Neural progenitor cell (in vitro differentiated cells): ENCODE results near the gene DIAPH2. TPM values are rescaled to one million over a fixed set of nuclear protein-coding genes. Genes with fewer than 3 reads are reported as not detected.

ENCODE experiments used
- DNase-seq: peaks from one replicate; pipeline ENCODE4 v3.0.0-alpha.2; 2016; ENCODE audit warnings: low spot score
- H2AFZ ChIP-seq: fragments of 200-600 bp; sonication (generic); replicated peaks from 2 replicates; pipeline ENCODE4 v1.6.1; 2016; ENCODE audit warnings: antibody characterized with exemption
- H3F3A ChIP-seq: fragments of 200-600 bp; sonication (generic); 2 replicates; pipeline ENCODE4 v1.6.1; 2016; ENCODE audit warnings: antibody characterized with exemption, low read depth
- H3K27ac ChIP-seq: fragments of 200-600 bp; sonication (generic); 2 replicates; pipeline ENCODE4 v1.5.1; 2016; ENCODE audit warnings: mild to moderate bottlenecking
- H3K27me3 ChIP-seq: fragments of 200-600 bp; sonication (generic); 2 replicates; pipeline ENCODE4 v1.6.1; 2016; ENCODE audit warnings: mild to moderate bottlenecking, moderate library complexity
- H3K36me3 ChIP-seq: fragments of 200-600 bp; sonication (generic); 2 replicates; pipeline ENCODE4 v1.5.1; 2016
- H3K4me1 ChIP-seq: fragments of 200-600 bp; sonication (generic); 2 replicates; pipeline ENCODE4 v1.6.1; 2016; ENCODE audit warnings: mixed run types
- H3K4me2 ChIP-seq: fragments of 200-600 bp; sonication (generic); 2 replicates; pipeline ENCODE4 v1.6.1; 2016
- H3K4me3 ChIP-seq: fragments of 200-600 bp; sonication (generic); 2 replicates; pipeline ENCODE4 v1.5.1; 2016
- H3K79me2 ChIP-seq: fragments of 200-600 bp; sonication (generic); 2 replicates; pipeline ENCODE4 v1.6.1; 2016; ENCODE audit warnings: low read depth
- H3K9ac ChIP-seq: fragments of 200-600 bp; sonication (generic); 2 replicates; pipeline ENCODE4 v1.6.1; 2016
- H3K9me3 ChIP-seq: fragments of 200-600 bp; sonication (generic); 2 replicates; pipeline ENCODE4 v1.5.1; 2016; ENCODE audit warnings: low read depth
- H4K20me1 ChIP-seq: fragments of 200-600 bp; sonication (generic); 2 replicates; pipeline ENCODE4 v1.6.1; 2016; ENCODE audit warnings: low read depth
- H3K27ac Mint-ChIP-seq: 3 replicates; pipeline ENCODE4 v1.8.0; 2021; ENCODE audit warnings: mixed read lengths
- H3K27me3 Mint-ChIP-seq: 2 replicates; pipeline ENCODE4 v1.8.0; 2022; ENCODE audit warnings: low read depth, mild to moderate bottlenecking, inconsistent platforms, moderate library complexity, mixed read lengths; ENCODE audit not compliant: insufficient read depth
- H3K36me3 Mint-ChIP-seq: 3 replicates; pipeline ENCODE4 v1.8.0; 2021; ENCODE audit warnings: mixed read lengths
- H3K4me1 Mint-ChIP-seq: 3 replicates; pipeline ENCODE4 v1.8.0; 2021; ENCODE audit warnings: mixed read lengths
- H3K4me3 Mint-ChIP-seq: 3 replicates; pipeline ENCODE4 v1.8.0; 2021; ENCODE audit warnings: mild to moderate bottlenecking, moderate library complexity, mixed read lengths
- H3K9me3 Mint-ChIP-seq: 3 replicates; pipeline ENCODE4 v1.8.0; 2020; ENCODE audit warnings: mixed read lengths
- EZH2 ChIP-seq: fragments of 200-600 bp; sonication (generic); IDR thresholded peaks from 2 replicates; pipeline ENCODE4 v1.6.1; 2017; ENCODE audit warnings: antibody characterized with exemption, mild to moderate bottlenecking, moderate library complexity
- EZH2phosphoT487 ChIP-seq: fragments of 200-600 bp; sonication (generic); IDR thresholded peaks from 2 replicates; pipeline ENCODE4 v1.6.1; 2017; ENCODE audit warnings: antibody characterized with exemption
- total RNA-seq: library from RNA; depleted of rRNA; stranded (reverse); fragments of >200 nt; gene quantifications from 2 replicates; pipeline ENCODE4 v1.2.3, GENCODE V29; 2015; ENCODE audit warnings: low replicate concordance
- TF ChIP-seq, protein P1 (sequence below): fragments of 200-600 bp; sonication (generic); IDR thresholded peaks from 2 replicates; pipeline ENCODE4 v1.5.1; 2017; ENCODE audit warnings: antibody characterized with exemption, mild to moderate bottlenecking

DIAPH2 gene
- total RNA-seq, 1 donor from 2014 or later: 24.0 TPM

DNA sequence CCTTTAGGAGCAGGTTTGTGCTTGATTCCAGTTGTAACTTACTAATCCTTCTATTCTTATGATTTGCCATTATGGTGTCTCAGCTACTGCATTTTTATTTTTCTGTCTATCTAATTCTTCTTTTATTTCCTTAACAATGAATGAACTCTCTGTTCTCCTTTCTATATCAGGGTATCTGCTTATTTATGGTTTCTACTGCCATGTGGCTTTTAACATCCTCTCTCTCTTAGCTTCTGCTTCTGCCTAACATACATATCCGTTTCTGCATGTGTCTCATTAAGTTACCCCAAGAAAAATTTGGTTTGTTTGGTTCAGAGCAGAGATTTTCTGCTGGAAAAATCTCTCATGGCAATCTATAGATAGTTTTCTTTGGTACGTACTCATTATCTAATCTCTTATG lies 813.5 kb downstream of the DIAPH2 start:
- Histone ChIP-seq H4K20me1 (no peaks in the 10 kb centered on the region), H2AFZ (no peak overlapping the region), H3K27ac (no peak overlapping the region), H3K9ac (no peak overlapping the region), H3K36me3 (no peaks in the 10 kb centered on the region), H3K9me3 (no peaks in the 10 kb centered on the region), H3F3A (peaks cover 8% of the 10 kb centered on the region), H3K4me1 (peaks cover 8% of the 10 kb centered on the region), H3K4me2 (no peak overlapping the region), H3K79me2 (no peaks in the 10 kb centered on the region), H3K27me3 (no peaks in the 10 kb centered on the region), H3K4me3 (no peak overlapping the region)
- peaks cover 3% of the 10 kb centered on the region for H3K4me1 Mint-ChIP-seq
- no peak for DNase-seq
- no peak overlapping the region for H3K4me3 Mint-ChIP-seq
- no peaks in the 10 kb centered on the region for H3K27me3 Mint-ChIP-seq
- TF ChIP-seq, protein P1, sequence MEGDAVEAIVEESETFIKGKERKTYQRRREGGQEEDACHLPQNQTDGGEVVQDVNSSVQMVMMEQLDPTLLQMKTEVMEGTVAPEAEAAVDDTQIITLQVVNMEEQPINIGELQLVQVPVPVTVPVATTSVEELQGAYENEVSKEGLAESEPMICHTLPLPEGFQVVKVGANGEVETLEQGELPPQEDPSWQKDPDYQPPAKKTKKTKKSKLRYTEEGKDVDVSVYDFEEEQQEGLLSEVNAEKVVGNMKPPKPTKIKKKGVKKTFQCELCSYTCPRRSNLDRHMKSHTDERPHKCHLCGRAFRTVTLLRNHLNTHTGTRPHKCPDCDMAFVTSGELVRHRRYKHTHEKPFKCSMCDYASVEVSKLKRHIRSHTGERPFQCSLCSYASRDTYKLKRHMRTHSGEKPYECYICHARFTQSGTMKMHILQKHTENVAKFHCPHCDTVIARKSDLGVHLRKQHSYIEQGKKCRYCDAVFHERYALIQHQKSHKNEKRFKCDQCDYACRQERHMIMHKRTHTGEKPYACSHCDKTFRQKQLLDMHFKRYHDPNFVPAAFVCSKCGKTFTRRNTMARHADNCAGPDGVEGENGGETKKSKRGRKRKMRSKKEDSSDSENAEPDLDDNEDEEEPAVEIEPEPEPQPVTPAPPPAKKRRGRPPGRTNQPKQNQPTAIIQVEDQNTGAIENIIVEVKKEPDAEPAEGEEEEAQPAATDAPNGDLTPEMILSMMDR: no peak
- TF ChIP-seq EZH2phosphoT487 (no peak), EZH2 (no peak)
- no peaks in the 10 kb centered on the region for H3K36me3 Mint-ChIP-seq
- no peak overlapping the region for H3K27ac Mint-ChIP-seq
- peaks cover 8% of the 10 kb centered on the region for H3K9me3 Mint-ChIP-seq

DNA sequence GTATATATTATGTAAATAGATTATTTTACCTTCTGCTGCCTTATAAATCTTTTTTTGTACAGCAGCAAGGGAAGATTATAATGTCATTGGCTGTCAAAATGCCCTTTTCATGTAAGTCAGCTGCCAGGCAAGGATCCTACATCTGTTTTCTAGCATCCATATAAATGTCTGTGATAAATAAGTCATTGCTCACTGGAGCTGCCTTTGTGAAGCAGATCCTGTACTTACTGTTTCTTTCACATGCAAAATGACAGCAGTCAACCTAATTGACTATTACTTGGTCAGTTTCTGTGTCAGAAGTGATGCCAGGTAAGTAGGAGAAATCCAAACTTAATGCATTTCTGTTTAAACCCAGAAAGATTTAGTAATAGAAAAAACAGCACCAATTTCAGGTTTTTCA lies 819.8 kb downstream of the DIAPH2 start:
- no peaks in the 10 kb centered on the region for H3K9me3 ChIP-seq
- Mint-ChIP-seq H3K36me3 (peaks cover 3% of the 10 kb centered on the region), H3K27me3 (no peaks in the 10 kb centered on the region), H3K4me3 (no peak overlapping the region), H3K4me1 (no peaks in the 10 kb centered on the region), H3K9me3 (peaks cover 5% of the 10 kb centered on the region), H3K27ac (no peak overlapping the region)
- H3K9ac ChIP-seq: no peak overlapping the region
- H3K4me1 ChIP-seq: peaks cover 4% of the 10 kb centered on the region
- no peak overlapping the region for H3K27ac ChIP-seq
- TF ChIP-seq EZH2 (no peak), EZH2phosphoT487 (no peak)
- TF ChIP-seq, protein P1: no peak
- no peak overlapping the region for H3K4me2 ChIP-seq
- no peaks in the 10 kb centered on the region for H3F3A ChIP-seq
- no peaks in the 10 kb centered on the region for H3K36me3 ChIP-seq
- H3K27me3 ChIP-seq: no peaks in the 10 kb centered on the region
- DNase-seq: no peak
- H4K20me1 ChIP-seq: no peaks in the 10 kb centered on the region
- H3K4me3 ChIP-seq: no peak overlapping the region
- H2AFZ ChIP-seq: no peak overlapping the region
- H3K79me2 ChIP-seq: no peaks in the 10 kb centered on the region

DNA sequence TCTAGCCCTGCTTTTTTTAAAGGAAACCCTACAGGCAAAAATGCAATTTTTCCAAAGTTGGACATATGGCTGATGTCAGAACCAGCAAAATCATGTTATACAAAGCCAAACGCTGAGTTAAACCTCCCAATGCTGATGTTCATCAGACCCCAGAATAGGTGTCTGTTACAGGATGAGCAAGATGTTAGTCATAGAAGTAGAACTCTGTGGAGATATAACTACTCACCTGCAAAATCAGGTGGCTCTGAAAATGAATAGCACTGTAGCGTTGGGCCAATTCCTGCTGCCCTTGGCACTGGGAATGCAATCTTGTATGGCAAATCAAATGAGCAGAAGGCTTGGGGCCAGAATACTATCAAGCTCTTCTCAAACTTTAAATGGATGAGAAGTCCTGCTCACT lies 833.1 kb downstream of the DIAPH2 start:
- H3K36me3 Mint-ChIP-seq: peaks cover 9% of the 10 kb centered on the region
- Histone ChIP-seq H4K20me1 (no peaks in the 10 kb centered on the region), H3K27ac (no peak overlapping the region), H3K4me2 (no peak overlapping the region), H3K9me3 (no peaks in the 10 kb centered on the region), H3K79me2 (no peaks in the 10 kb centered on the region), H3K36me3 (no peaks in the 10 kb centered on the region), H3K4me3 (no peak overlapping the region), H3K9ac (no peak overlapping the region), H3F3A (peaks cover 8% of the 10 kb centered on the region), H3K4me1 (peaks cover 2% of the 10 kb centered on the region), H2AFZ (no peak overlapping the region), H3K27me3 (no peaks in the 10 kb centered on the region)
- H3K27ac Mint-ChIP-seq: no peak overlapping the region
- DNase-seq: no peak
- TF ChIP-seq EZH2: no peak
- no peak overlapping the region for H3K4me3 Mint-ChIP-seq
- H3K9me3 Mint-ChIP-seq: peaks cover 15% of the 10 kb centered on the region
- H3K27me3 Mint-ChIP-seq: no peaks in the 10 kb centered on the region
- peaks cover 3% of the 10 kb centered on the region for H3K4me1 Mint-ChIP-seq

DNA sequence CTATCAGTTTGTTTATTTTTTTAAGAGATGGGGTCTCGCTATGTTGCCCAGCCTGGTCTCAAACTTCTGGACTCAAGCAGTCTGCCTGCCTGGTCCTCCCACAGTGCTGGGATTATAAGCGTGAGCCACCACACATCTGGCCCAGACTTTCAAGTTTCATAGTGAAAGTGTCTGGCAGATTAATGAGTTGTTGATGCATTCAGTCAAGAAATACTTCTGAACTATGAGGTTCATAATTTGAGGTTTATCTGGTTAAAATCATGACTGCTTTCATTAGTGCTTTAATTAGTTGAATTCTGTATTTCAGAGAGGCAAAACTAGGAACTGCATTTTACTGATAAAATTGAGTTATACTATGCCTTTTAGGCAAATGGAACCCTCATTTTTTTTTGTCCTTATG lies 837.7 kb downstream of the DIAPH2 start:
- no peaks in the 10 kb centered on the region for H3K27me3 ChIP-seq

More for the DNA sequence above, 837.7 kb downstream of the DIAPH2 start:
- TF ChIP-seq, protein P1: no peak
- TF ChIP-seq EZH2: no peak
- TF ChIP-seq EZH2phosphoT487: no peak
- H3K36me3 Mint-ChIP-seq: peaks cover 9% of the 10 kb centered on the region
- no peak overlapping the region for H3K9ac ChIP-seq
- H3K36me3 ChIP-seq: no peaks in the 10 kb centered on the region
- DNase-seq: no peak
- peaks cover 25% of the 10 kb centered on the region for H3K4me1 ChIP-seq
- H3F3A ChIP-seq: peaks cover 15% of the 10 kb centered on the region
- no peaks in the 10 kb centered on the region for H3K9me3 ChIP-seq
- peak overlapping the region; percentile 2 for H3K27ac Mint-ChIP-seq
- no peaks in the 10 kb centered on the region for H4K20me1 ChIP-seq
- peaks cover 18% of the 10 kb centered on the region for H3K9me3 Mint-ChIP-seq
- no peak overlapping the region for H3K4me2 ChIP-seq
- no peak overlapping the region for H2AFZ ChIP-seq
- no peaks in the 10 kb centered on the region for H3K79me2 ChIP-seq
- no peak overlapping the region for H3K4me3 Mint-ChIP-seq
- H3K27ac ChIP-seq: peak overlapping the region; percentile 23
- H3K4me1 Mint-ChIP-seq: peaks cover 25% of the 10 kb centered on the region
- no peaks in the 10 kb centered on the region for H3K27me3 Mint-ChIP-seq
- no peak overlapping the region for H3K4me3 ChIP-seq
